HepG2 (cell line): ENCODE measurements around the gene C1orf185. TPM values are rescaled to one million over a fixed set of nuclear protein-coding genes. Genes with fewer than 3 reads are reported as not detected.

Experiments used
- CCAR2 ChIP-seq: fragments of 200-400 bp; formaldehyde crosslinking; optimal IDR thresholded peaks from 2 replicates; pipeline ENCODE3; 2018; ENCODE audit warnings: low read depth, mild to moderate bottlenecking, low read length, moderate library complexity
- ISX ChIP-seq: sonication (generic); formaldehyde crosslinking; conservative IDR thresholded peaks from 2 replicates; pipeline ENCODE4 v1.5.0; 2020; ENCODE audit warnings: missing genetic modification reagents
- JUNB ChIP-seq: sonication (generic); formaldehyde crosslinking; IDR thresholded peaks from 2 replicates; pipeline ENCODE4 v1.8.0; 2022; ENCODE audit warnings: missing genetic modification reagents, mild to moderate bottlenecking, borderline replicate concordance
- PHF21A ChIP-seq: sonication (generic); formaldehyde crosslinking; IDR thresholded peaks from 2 replicates; pipeline ENCODE4 v1.5.0; 2020; ENCODE audit warnings: mild to moderate bottlenecking, missing genetic modification reagents
- POLR2G ChIP-seq: fragments of 200-400 bp; formaldehyde crosslinking; IDR thresholded peaks from 2 replicates; pipeline ENCODE4 v1.6.1; 2018; ENCODE audit warnings: mild to moderate bottlenecking, low read depth, low read length, moderate library complexity
- SP4 ChIP-seq: sonication (generic); formaldehyde crosslinking; IDR thresholded peaks from 2 replicates; pipeline ENCODE4 v1.8.1; 2023; ENCODE audit warnings: mild to moderate bottlenecking, missing genetic modification reagents
- polyA plus RNA-seq, 8 experiments: library from polyadenylated mRNA; depleted of rRNA in 3 of 8; stranded (reverse) in 7 of 8; unstranded in 1 of 8; fragments of >200 nt; fragmentation: Illumina TruSeq in 4 of 8; extraction: Trizol in 4 of 8; gene quantifications; 2 replicates each; pipeline versions ENCODE4 v1.2.1 to v1.2.3, GENCODE V29; 2011 to 2016; ENCODE audit warnings: low read depth in 4 of 8, missing spikeins in 1 of 8, mixed read lengths in 1 of 8; ENCODE audit not compliant: insufficient read depth in 1 of 8
- total RNA-seq, 5 experiments: library from RNA; depleted of rRNA; stranded (reverse); fragments of >200 nt; fragmentation: Illumina TruSeq; extraction: Trizol; gene quantifications; 2 replicates each; pipeline ENCODE4 v1.2.3, GENCODE V29; 2016; ENCODE audit warnings: low read depth in 1 of 5
- TF ChIP-seq, protein P1 (sequence below): sonication (generic); formaldehyde crosslinking; IDR thresholded peaks from 2 replicates; pipeline ENCODE4 v1.4.0; 2020; ENCODE audit warnings: missing genetic modification reagents, borderline replicate concordance
- TF ChIP-seq, protein P2 (sequence below): sonication (generic); formaldehyde crosslinking; IDR thresholded peaks from 2 replicates; pipeline ENCODE4 v1.4.0; 2020; ENCODE audit warnings: low read depth, mild to moderate bottlenecking, missing genetic modification reagents
- TF ChIP-seq, protein P3 (sequence below): sonication (generic); formaldehyde crosslinking; IDR thresholded peaks from one replicate; pipeline ENCODE4 v1.5.1; 2020; ENCODE audit warnings: mild to moderate bottlenecking, missing genetic modification reagents; ENCODE audit errors: not compliant biosample characterization
- TF ChIP-seq, protein P4 (sequence below): sonication (generic); formaldehyde crosslinking; IDR thresholded peaks from 2 replicates; pipeline ENCODE4 v1.4.0; 2020; ENCODE audit warnings: missing genetic modification reagents

C1orf185 gene
- total and polyA plus RNA-seq, 2 of the 13 experiments (the other 11 are each of a cell fraction or from before 2014, with no cell fraction given), result not detected

DNA sequence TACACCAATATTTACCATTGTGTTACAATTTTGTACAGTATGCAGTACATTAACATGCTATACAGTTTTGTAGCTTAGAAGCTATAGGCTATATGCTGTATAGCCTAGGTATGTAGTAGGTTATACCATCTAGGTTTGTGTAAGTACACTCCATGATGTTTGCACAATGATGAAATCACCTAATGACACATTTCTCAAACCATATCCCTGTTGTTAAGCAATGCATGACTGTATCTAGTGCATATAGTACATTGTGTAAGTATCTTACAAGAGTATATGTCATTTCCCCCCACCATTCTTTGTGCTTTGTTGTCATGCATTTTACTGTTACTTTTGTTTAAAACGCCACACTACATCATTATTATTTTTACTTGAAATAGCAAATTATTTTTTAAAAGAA lies 68.3 kb downstream of the C1orf185 start (continued):
- TF ChIP-seq, protein P1, sequence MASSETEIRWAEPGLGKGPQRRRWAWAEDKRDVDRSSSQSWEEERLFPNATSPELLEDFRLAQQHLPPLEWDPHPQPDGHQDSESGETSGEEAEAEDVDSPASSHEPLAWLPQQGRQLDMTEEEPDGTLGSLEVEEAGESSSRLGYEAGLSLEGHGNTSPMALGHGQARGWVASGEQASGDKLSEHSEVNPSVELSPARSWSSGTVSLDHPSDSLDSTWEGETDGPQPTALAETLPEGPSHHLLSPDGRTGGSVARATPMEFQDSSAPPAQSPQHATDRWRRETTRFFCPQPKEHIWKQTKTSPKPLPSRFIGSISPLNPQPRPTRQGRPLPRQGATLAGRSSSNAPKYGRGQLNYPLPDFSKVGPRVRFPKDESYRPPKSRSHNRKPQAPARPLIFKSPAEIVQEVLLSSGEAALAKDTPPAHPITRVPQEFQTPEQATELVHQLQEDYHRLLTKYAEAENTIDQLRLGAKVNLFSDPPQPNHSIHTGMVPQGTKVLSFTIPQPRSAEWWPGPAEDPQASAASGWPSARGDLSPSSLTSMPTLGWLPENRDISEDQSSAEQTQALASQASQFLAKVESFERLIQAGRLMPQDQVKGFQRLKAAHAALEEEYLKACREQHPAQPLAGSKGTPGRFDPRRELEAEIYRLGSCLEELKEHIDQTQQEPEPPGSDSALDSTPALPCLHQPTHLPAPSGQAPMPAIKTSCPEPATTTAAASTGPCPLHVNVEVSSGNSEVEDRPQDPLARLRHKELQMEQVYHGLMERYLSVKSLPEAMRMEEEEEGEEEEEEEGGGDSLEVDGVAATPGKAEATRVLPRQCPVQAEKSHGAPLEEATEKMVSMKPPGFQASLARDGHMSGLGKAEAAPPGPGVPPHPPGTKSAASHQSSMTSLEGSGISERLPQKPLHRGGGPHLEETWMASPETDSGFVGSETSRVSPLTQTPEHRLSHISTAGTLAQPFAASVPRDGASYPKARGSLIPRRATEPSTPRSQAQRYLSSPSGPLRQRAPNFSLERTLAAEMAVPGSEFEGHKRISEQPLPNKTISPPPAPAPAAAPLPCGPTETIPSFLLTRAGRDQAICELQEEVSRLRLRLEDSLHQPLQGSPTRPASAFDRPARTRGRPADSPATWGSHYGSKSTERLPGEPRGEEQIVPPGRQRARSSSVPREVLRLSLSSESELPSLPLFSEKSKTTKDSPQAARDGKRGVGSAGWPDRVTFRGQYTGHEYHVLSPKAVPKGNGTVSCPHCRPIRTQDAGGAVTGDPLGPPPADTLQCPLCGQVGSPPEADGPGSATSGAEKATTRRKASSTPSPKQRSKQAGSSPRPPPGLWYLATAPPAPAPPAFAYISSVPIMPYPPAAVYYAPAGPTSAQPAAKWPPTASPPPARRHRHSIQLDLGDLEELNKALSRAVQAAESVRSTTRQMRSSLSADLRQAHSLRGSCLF (CRISPR knock-in tag), result no peak
- TF ChIP-seq, protein P2, sequence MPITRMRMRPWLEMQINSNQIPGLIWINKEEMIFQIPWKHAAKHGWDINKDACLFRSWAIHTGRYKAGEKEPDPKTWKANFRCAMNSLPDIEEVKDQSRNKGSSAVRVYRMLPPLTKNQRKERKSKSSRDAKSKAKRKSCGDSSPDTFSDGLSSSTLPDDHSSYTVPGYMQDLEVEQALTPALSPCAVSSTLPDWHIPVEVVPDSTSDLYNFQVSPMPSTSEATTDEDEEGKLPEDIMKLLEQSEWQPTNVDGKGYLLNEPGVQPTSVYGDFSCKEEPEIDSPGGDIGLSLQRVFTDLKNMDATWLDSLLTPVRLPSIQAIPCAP (CRISPR knock-in tag), result no peak
- TF ChIP-seq, protein P3, sequence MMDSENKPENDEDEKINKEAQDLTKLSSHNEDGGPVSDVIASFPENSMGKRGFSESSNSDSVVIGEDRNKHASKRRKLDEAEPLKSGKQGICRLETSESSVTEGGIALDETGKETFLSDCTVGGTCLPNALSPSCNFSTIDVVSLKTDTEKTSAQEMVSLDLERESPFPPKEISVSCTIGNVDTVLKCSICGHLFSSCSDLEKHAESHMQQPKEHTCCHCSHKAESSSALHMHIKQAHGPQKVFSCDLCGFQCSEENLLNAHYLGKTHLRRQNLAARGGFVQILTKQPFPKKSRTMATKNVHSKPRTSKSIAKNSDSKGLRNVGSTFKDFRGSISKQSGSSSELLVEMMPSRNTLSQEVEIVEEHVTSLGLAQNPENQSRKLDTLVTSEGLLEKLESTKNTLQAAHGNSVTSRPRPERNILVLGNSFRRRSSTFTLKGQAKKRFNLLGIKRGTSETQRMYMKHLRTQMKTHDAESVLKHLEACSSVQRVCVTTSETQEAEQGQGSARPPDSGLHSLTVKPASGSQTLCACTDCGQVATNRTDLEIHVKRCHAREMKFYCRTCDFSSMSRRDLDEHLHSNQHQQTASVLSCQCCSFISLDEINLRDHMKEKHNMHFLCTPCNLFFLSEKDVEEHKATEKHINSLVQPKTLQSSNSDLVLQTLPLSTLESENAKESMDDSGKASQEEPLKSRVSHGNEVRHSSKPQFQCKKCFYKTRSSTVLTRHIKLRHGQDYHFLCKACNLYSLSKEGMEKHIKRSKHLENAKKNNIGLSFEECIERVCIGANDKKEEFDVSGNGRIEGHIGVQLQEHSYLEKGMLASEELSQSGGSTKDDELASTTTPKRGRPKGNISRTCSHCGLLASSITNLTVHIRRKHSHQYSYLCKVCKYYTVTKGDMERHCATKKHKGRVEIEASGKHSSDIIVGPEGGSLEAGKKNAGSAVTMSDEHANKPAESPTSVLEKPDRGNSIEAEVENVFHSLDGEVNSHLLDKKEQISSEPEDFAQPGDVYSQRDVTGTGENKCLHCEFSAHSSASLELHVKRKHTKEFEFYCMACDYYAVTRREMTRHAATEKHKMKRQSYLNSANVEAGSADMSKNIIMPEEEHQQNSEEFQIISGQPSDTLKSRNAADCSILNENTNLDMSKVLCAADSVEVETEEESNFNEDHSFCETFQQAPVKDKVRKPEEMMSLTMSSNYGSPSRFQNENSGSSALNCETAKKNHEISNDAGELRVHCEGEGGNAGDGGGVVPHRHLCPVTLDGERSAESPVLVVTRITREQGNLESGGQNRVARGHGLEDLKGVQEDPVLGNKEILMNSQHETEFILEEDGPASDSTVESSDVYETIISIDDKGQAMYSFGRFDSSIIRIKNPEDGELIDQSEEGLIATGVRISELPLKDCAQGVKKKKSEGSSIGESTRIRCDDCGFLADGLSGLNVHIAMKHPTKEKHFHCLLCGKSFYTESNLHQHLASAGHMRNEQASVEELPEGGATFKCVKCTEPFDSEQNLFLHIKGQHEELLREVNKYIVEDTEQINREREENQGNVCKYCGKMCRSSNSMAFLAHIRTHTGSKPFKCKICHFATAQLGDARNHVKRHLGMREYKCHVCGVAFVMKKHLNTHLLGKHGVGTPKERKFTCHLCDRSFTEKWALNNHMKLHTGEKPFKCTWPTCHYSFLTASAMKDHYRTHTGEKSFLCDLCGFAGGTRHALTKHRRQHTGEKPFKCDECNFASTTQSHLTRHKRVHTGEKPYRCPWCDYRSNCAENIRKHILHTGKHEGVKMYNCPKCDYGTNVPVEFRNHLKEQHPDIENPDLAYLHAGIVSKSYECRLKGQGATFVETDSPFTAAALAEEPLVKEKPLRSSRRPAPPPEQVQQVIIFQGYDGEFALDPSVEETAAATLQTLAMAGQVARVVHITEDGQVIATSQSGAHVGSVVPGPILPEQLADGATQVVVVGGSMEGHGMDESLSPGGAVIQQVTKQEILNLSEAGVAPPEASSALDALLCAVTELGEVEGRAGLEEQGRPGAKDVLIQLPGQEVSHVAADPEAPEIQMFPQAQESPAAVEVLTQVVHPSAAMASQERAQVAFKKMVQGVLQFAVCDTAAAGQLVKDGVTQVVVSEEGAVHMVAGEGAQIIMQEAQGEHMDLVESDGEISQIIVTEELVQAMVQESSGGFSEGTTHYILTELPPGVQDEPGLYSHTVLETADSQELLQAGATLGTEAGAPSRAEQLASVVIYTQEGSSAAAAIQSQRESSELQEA (CRISPR knock-in tag), result no peak
- no peak for TF ChIP-seq SP4 (CRISPR knock-in tag)
- TF ChIP-seq PHF21A (CRISPR knock-in tag), result no peak
- peak; percentile 31; the same call in 1 of the 2 replicates for TF ChIP-seq JUNB
- no peak for TF ChIP-seq POLR2G
- TF ChIP-seq CCAR2, result no peak
- TF ChIP-seq, protein P4, sequence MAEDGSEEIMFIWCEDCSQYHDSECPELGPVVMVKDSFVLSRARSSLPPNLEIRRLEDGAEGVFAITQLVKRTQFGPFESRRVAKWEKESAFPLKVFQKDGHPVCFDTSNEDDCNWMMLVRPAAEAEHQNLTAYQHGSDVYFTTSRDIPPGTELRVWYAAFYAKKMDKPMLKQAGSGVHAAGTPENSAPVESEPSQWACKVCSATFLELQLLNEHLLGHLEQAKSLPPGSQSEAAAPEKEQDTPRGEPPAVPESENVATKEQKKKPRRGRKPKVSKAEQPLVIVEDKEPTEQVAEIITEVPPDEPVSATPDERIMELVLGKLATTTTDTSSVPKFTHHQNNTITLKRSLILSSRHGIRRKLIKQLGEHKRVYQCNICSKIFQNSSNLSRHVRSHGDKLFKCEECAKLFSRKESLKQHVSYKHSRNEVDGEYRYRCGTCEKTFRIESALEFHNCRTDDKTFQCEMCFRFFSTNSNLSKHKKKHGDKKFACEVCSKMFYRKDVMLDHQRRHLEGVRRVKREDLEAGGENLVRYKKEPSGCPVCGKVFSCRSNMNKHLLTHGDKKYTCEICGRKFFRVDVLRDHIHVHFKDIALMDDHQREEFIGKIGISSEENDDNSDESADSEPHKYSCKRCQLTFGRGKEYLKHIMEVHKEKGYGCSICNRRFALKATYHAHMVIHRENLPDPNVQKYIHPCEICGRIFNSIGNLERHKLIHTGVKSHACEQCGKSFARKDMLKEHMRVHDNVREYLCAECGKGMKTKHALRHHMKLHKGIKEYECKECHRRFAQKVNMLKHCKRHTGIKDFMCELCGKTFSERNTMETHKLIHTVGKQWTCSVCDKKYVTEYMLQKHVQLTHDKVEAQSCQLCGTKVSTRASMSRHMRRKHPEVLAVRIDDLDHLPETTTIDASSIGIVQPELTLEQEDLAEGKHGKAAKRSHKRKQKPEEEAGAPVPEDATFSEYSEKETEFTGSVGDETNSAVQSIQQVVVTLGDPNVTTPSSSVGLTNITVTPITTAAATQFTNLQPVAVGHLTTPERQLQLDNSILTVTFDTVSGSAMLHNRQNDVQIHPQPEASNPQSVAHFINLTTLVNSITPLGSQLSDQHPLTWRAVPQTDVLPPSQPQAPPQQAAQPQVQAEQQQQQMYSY (CRISPR knock-in tag), result no peak
- no peak for TF ChIP-seq ISX (CRISPR knock-in tag)
